Measurements from ENCODE around the gene UQCC3. TPM values are rescaled to one million over a fixed set of nuclear protein-coding genes. Genes with fewer than 3 reads are reported as not detected.
A peak's percentile ranks its signal among the peaks of the same experiment; 100 is the strongest.

UQCC3 gene, protein sequence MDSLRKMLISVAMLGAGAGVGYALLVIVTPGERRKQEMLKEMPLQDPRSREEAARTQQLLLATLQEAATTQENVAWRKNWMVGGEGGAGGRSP
- total RNA-seq (3.4 TPM), polyA plus RNA-seq (13.3 TPM)

DNA sequence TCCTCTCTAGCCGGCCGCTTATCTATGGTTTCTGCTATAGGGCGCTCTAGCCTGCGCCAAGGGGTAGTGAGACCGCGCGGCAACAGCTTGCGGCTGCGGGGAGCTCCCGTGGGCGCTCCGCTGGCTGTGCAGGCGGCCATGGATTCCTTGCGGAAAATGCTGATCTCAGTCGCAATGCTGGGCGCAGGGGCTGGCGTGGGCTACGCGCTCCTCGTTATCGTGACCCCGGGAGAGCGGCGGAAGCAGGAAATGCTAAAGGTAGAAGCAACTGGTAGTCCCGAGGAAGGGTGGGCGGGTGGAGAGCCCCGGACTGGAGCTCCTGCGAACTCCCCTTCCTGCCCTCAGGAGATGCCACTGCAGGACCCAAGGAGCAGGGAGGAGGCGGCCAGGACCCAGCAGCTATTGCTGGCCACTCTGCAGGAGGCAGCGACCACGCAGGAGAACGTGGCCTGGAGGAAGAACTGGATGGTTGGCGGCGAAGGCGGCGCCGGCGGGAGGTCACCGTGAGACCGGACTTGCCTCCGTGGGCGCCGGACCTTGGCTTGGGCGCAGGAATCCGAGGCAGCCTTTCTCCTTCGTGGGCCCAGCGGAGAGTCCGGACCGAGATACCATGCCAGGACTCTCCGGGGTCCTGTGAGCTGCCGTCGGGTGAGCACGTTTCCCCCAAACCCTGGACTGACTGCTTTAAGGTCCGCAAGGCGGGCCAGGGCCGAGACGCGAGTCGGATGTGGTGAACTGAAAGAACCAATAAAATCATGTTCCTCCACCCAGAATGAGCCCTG, at the start of gene UQCC3, which contains the start of gene LBHD1:
Gene UQCC3 (plus strand): TSS at position 66 of the 782 bp plus-strand sequence. CDS start 73 bp downstream, at position 139.
Gene LBHD1 (minus strand): TSS at position 660 of the 782 bp plus-strand sequence. CDS start 2,236 bp downstream, outside the sequence.
- H3K4me3 ChIP-seq (ENCODE audit: low read depth, low read length), result peak within 1 kb of the TSS; percentile 67
- under 1% methylated on average over 59 of the region's 59 CpGs for WGBS
- H3K27ac ChIP-seq (ENCODE audit: low read depth), result peak within 1 kb of the TSS; percentile 89
- peak; percentile 71 for DNase-seq (ENCODE audit: extremely low spot score)
- H3K36me3 ChIP-seq (ENCODE audit: insufficient read depth), result no peaks in the 10 kb centered on the region
- no peaks in the 10 kb centered on the region for H3K4me1 ChIP-seq (ENCODE audit: insufficient read depth)

DNA sequence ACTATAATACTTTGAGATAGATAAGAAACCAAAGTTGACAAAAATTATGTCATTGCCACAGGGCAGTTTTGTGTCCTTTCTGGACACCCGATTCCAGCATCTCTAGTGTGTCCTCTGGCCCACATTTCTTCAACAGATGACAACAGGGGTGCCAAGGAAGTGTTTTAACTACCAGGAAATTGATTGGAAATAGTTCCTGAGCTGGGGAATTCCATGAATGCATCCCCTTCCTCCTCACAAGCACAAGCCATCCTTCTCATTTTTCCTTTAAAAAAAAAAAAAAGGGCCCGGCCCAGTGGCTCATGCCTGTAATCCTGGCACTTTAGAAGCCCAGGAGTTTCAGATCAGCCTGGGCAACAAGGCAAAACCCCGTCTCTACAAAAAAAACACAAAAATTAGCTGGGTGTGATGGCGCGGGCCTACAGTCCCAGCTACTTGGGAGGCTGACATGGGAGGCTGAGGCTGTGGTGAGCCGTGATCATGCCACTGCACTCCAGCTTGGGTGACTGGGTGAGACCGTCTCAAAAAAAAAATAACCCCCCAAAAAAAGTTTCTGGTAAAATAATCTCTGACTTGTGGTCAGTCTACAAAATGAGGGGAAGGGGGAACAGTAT, 48.9 kb upstream of the UQCC3 start:
- Histone ChIP-seq H3K27ac (ENCODE audit: low read depth) (peak overlapping the region; percentile 41), H3K4me1 (ENCODE audit: insufficient read depth) (no peaks in the 10 kb centered on the region), H3K36me3 (ENCODE audit: insufficient read depth) (peaks cover 4% of the 10 kb centered on the region), H3K4me3 (ENCODE audit: low read depth, low read length) (no peak overlapping the region)
- WGBS, result 84% methylated on average over 7 of the region's 7 CpGs
- DNase-seq (ENCODE audit: extremely low spot score), result no peak

DNA sequence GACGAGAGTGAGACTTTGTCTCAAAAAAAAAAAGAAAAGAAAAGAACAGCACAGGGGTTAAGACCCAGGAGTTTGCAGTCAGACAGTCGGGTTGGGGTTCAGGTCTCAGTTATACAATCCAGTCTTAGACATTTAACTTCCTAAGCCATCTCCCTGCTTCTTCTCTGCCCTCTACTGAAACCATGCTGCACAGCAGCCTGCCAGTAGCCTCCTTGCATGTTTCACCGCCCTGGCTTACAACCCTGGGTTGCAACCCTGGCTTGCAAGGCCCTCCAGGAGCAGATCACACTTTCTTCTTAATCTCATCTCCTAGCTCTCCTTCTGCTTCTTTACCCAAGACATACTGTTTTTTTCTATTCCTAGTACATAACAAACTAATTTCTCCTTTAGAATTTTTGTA, 43.8 kb upstream of the UQCC3 start:
- no peak for DNase-seq (ENCODE audit: extremely low spot score)
- 83% methylated on average over 3 of the region's 3 CpGs for WGBS
- peaks cover 17% of the 10 kb centered on the region for H3K36me3 ChIP-seq (ENCODE audit: insufficient read depth)
- H3K27ac ChIP-seq (ENCODE audit: low read depth), result no peak overlapping the region
- H3K4me3 ChIP-seq (ENCODE audit: low read depth, low read length), result no peak overlapping the region
- H3K4me1 ChIP-seq (ENCODE audit: insufficient read depth), result no peaks in the 10 kb centered on the region

DNA sequence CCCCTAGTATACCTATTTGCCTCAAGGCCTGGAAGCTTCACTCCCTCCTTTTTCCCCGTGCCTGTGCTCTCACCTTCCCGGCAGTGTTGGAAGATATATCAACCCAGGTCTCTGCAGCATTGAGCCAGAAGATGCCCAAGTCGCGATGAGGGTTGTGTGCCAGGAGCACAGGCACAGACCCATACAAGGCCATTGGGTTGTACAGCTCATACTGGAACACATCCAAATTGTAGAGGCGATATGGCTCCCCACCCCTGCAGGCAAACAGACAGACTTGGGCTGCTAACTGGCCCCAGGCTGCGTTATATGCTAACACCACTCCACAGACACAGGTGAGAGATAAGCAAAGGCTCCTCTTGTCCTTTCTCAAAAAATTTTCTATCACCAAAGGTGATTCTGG, 39.0 kb upstream of the UQCC3 start:
- no peak overlapping the region for H3K4me3 ChIP-seq (ENCODE audit: low read depth, low read length)
- no peaks in the 10 kb centered on the region for H3K4me1 ChIP-seq (ENCODE audit: insufficient read depth)
- peaks cover 22% of the 10 kb centered on the region for H3K36me3 ChIP-seq (ENCODE audit: insufficient read depth)
- 80% methylated on average over 6 of the region's 6 CpGs for whole genome bisulfite sequencing
- H3K27ac ChIP-seq (ENCODE audit: low read depth), result no peak overlapping the region
- DNase-seq (ENCODE audit: extremely low spot score), result no peak

DNA sequence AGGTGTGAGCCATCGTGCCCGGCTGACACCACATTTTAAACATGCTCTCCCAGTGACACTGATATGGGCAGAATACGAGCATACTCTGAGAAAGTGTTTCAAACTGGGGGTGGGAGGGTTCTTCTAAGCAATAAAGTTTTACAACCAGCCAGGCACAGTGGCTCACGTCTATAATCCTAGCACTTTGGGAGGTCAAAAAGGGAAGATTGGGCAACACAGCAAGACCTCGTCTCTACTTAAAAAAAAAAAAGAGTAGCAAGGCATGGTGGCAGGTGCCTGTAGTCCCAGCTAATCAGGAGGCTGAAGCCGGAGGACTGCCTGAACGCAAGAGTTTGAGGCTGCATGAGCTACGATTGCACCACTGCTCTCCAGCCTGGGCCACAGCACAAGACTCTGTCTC, 27.3 kb upstream of the UQCC3 start:
- Histone ChIP-seq H3K27ac (ENCODE audit: low read depth) (no peak overlapping the region), H3K4me3 (ENCODE audit: low read depth, low read length) (no peak overlapping the region), H3K4me1 (ENCODE audit: insufficient read depth) (peaks cover 3% of the 10 kb centered on the region), H3K36me3 (ENCODE audit: insufficient read depth) (no peaks in the 10 kb centered on the region)
- WGBS, result 75% methylated on average over 8 of the region's 8 CpGs
- DNase-seq (ENCODE audit: extremely low spot score), result no peak

DNA sequence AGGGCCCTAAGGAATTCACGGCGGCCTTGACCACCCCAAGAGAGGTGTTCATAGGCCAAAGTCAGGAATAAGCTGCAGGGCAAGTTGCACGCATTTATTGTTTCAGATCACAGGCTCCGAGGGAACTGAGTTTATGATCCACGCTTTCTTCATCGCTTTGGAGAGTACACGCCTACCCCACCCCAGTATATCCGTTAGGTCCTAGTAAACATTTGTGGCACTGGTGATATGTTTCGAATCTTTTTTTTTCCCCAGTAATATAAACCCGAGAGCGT, 25.9 kb upstream of the UQCC3 start:
- Histone ChIP-seq H3K27ac (ENCODE audit: low read depth) (no peak overlapping the region), H3K4me3 (ENCODE audit: low read depth, low read length) (peak overlapping the region; percentile 93), H3K36me3 (ENCODE audit: insufficient read depth) (no peaks in the 10 kb centered on the region), H3K4me1 (ENCODE audit: insufficient read depth) (peaks cover 3% of the 10 kb centered on the region)
- DNase-seq (ENCODE audit: extremely low spot score), result no peak
- WGBS, result 12% methylated on average over 11 of the region's 11 CpGs

DNA sequence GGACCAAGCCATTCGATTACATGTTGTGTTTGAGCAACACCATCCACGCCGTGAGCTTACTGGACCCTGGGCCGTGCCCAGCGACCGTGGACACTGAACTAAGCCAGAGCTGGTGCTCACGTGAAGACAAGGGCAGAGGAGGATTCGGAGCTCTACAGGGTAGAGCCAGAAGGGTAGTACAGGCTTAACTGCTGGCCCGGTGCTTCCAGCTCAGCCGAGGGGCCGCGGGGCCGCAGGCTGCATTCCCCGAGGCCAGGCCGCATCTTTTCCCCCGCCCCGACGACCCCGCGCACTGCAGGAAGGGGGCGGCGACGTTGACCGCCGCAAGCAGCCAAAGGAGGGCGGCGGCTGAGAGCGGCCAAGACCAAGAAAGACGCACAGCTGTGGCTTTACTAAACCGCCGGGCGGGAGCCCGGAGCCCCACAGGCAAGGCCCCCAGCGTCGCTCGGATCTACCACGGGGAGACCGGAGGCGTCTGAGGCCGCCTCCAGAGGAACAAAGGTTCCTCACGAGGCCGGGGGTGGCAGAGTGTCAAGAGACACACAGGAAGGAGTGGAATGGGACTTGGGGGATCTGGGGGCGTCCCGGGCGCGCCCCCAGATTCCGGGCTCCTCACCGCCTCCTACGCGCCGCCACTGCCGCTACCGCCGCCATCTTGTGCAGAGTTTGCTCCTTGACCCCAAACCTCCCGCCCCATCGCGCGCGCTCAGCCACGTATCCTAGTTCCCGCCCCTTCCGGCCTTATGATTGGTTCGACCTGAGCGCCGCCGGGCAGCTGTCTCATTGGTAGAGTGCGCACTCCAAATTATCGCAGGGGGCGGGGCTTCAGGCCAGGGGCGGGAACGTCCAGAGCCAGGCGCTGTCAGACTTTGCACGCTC, 25.3 kb upstream of the UQCC3 start, which contains the start of gene GANAB:
Gene GANAB (minus strand): TSS at position 668 of the 879 bp plus-strand sequence. CDS start 14 bp downstream, at position 654.
- under 1% methylated on average over 73 of the region's 73 CpGs for WGBS
- Histone ChIP-seq H3K36me3 (ENCODE audit: insufficient read depth) (no peaks in the 10 kb centered on the region), H3K4me1 (ENCODE audit: insufficient read depth) (peaks cover 3% of the 10 kb centered on the region), H3K27ac (ENCODE audit: low read depth) (peak within 1 kb of the TSS; percentile 93), H3K4me3 (ENCODE audit: low read depth, low read length) (peak within 1 kb of the TSS; percentile 93)
- peak; percentile 98 for DNase-seq (ENCODE audit: extremely low spot score)

DNA sequence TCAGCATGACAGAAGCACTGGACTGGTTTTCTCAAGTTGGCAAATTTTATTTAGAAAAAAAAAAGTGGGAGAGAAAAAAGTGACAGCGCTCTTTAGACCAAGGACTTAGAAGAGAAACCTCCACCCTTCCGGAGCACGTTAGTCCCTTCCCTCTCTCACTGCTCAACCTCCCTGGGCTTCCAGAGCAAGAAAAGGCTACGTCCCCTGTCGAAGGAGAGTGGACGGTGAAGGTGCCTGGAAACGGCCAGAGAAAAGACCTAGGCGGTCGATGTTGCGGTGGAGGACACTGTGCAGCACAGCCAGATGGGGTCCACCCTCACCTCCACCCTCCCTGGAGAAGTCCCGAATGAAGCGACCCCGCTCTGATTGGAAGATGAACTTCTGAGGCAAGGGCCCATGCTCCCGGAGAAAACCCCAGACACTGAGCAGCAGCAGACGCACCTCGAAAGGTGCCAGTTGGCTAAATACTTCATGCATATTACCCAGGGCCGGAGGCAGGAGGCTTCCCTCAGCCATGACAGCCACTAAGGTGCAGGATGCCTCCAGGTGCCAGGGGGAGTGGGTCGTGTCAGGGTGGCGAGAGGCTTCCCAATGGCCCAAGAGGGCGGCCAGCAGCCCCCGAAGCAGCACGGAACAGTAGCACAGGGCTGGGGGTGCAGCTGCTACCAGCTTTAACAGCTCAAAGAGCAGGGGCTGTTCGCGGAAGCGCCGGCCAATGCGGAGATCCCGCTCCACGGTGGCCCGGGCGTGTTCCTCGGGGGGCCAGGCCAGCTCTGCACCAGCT, 24.5 kb upstream of the UQCC3 start:
- DNase-seq (ENCODE audit: extremely low spot score), result no peak
- 61% methylated on average over 32 of the region's 32 CpGs for WGBS
- Histone ChIP-seq H3K4me1 (ENCODE audit: insufficient read depth) (peaks cover 3% of the 10 kb centered on the region), H3K27ac (ENCODE audit: low read depth) (no peak overlapping the region), H3K36me3 (ENCODE audit: insufficient read depth) (no peaks in the 10 kb centered on the region), H3K4me3 (ENCODE audit: low read depth, low read length) (no peak overlapping the region)

DNA sequence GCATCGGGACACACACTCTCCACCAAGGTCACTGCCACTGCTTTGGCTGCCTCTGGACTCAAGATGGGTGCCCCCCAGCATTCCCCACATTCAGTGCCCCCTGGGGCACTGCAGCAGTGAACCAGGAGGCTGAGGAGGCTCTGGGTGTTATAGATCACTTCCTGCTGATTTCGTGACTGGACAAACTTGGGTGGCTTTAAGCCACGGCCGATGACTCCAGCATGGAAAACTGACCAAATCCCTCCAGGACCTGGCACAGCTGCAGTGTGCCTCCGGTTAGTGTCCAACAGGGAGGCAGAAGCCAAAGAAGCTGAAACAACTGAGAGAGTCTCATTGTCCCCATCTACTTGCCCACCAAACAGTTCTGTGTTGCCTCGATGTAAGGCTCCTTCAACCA, 23.9 kb upstream of the UQCC3 start:
- DNase-seq (ENCODE audit: extremely low spot score), result no peak
- H3K4me1 ChIP-seq (ENCODE audit: insufficient read depth), result peaks cover 3% of the 10 kb centered on the region

DNA sequence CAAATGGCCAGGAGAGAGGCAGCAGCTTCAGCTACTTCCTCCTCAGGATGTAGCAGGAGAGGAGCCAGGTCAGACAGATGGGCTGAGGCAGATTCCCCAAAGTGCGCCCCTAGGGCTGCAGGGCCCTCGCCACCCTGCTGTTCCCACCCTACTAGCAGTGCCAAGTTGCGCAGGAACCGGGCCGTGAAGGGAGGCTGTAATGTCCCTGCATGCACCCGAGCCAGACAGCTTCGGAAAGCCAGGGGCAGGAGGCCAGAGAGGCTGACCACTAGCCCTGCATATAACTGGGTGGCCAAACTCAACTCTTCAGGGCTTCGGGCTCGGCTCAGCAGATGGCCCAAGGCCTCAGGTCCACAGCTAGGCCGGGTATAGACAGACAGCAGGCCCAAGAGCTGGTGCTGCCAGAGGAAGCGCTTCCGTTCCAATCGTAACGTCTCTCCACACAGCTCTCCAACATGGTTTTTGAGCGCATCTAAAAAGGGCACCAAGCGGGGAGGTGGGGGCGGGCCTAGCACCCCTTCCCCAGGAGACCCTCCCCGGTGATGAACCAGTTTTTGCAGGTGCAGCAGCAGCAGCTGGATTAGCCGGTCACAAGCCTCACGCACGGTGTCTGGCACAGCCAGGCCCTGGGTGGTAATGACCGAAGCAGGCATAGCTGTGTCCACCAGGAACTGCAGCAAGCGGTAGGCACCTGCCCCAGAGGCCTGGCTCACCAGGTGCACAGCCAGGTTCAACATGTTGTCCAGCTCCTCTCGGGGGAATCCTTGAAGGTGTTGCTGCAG, 23.1 kb upstream of the UQCC3 start:
- 91% methylated on average over 24 of the region's 24 CpGs for WGBS
- Histone ChIP-seq H3K4me1 (ENCODE audit: insufficient read depth) (peaks cover 3% of the 10 kb centered on the region), H3K4me3 (ENCODE audit: low read depth, low read length) (no peak overlapping the region), H3K27ac (ENCODE audit: low read depth) (no peak overlapping the region), H3K36me3 (ENCODE audit: insufficient read depth) (no peaks in the 10 kb centered on the region)
- DNase-seq (ENCODE audit: extremely low spot score), result no peak

More for the DNA sequence above, 23.9 kb upstream of the UQCC3 start:
- no peak overlapping the region for H3K4me3 ChIP-seq (ENCODE audit: low read depth, low read length)
- H3K27ac ChIP-seq (ENCODE audit: low read depth), result no peak overlapping the region
- WGBS, result 85% methylated on average over 6 of the region's 6 CpGs
- no peaks in the 10 kb centered on the region for H3K36me3 ChIP-seq (ENCODE audit: insufficient read depth)

DNA sequence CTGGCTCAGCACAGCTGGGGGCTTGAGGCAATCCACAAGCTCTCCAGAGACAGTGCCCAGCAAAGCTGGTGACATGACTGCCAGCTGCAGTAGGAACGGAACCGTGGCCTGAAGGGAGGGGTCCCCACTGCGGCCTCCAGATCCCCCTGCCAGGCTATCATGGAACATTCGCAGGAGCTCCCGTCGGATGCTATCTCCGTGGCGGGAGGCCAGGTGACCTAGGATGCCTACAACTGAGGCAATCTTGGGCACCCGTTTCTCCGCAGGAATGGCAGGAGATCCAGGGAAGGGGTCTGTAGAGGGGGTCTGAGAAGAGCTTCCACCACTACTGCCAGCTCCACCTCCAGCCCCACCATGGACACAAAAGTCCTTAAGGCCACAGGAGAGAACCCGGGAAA, 22.5 kb upstream of the UQCC3 start:
- WGBS, result 87% methylated on average over 11 of the region's 11 CpGs
- H3K4me3 ChIP-seq (ENCODE audit: low read depth, low read length), result no peak overlapping the region
- H3K4me1 ChIP-seq (ENCODE audit: insufficient read depth), result peaks cover 3% of the 10 kb centered on the region
- DNase-seq (ENCODE audit: extremely low spot score), result no peak
- H3K27ac ChIP-seq (ENCODE audit: low read depth), result no peak overlapping the region
- no peaks in the 10 kb centered on the region for H3K36me3 ChIP-seq (ENCODE audit: insufficient read depth)

DNA sequence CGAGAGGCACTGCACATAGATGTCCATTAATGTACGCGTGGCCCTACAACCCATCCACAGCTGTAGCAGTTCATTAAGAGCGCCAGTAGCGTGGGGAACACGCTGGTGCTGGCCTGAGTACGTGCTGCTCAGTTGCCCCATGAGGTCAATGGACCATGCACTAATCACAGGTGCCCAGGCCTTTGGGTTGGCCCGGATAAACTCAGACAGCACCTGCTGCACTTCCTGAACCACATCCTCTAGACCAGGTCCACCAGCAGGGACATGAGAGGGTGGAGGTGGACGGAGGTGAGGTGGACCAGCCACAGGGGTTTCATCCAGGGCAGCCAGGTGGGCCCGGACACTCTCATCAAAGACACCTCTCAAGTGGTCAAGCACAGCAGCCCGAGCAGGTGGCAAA, 22.0 kb upstream of the UQCC3 start:
- H3K27ac ChIP-seq (ENCODE audit: low read depth), result no peak overlapping the region
- WGBS, result 93% methylated on average over 11 of the region's 11 CpGs
- no peaks in the 10 kb centered on the region for H3K36me3 ChIP-seq (ENCODE audit: insufficient read depth)
- DNase-seq (ENCODE audit: extremely low spot score), result no peak
- peaks cover 3% of the 10 kb centered on the region for H3K4me1 ChIP-seq (ENCODE audit: insufficient read depth)
- H3K4me3 ChIP-seq (ENCODE audit: low read depth, low read length), result no peak overlapping the region

All from urinary bladder (tissue), 4 donors.